K562 (cell line): Measurements from ENCODE around the gene A4GNT.

Source experiments
- JUN ChIP-seq, 2 experiments: sonication (generic) in 1 of 2; formaldehyde crosslinking in 1 of 2; IDR thresholded peaks; 2 replicates each; pipeline versions ENCODE4 v1.6.1 to v1.8.0; 2012 to 2022; ENCODE audit warnings: borderline replicate concordance in 2 of 2, mild to moderate bottlenecking in 2 of 2, improper control_type of control experiment in 1 of 2, low read depth in 1 of 2, low read length in 1 of 2, missing genetic modification reagents in 1 of 2
- NR4A1 ChIP-seq, 2 experiments: fragments of 250-450 bp in 1 of 2; fragments of 450-650 bp in 1 of 2; sonication (Bioruptor Pico) in 1 of 2; IDR thresholded peaks; 2 replicates each; pipeline versions ENCODE4 v1.4.0 to v1.6.1; 2016 to 2020; ENCODE audit warnings: mild to moderate bottlenecking in 2 of 2, missing compliant biosample characterization in 1 of 2, missing genetic modification characterization in 1 of 2, moderate library complexity in 1 of 2
- NRF1 ChIP-seq, 2 experiments: fragments of 450-650 bp; IDR thresholded peaks in 1 of 2; conservative IDR thresholded peaks in 1 of 2; 2 replicates each; pipeline ENCODE4 v1.6.1; 2014; ENCODE audit warnings: mild to moderate bottlenecking in 2 of 2
- POLR2A ChIP-seq: fragments of 450-650 bp; conservative IDR thresholded peaks from 2 replicates; pipeline ENCODE4 v1.6.1; 2016
- POLR2AphosphoS2 ChIP-seq: IDR thresholded peaks from 2 replicates; pipeline ENCODE4 v1.6.1; 2012; ENCODE audit warnings: low read length, improper control_type of control experiment
- POLR2AphosphoS5 ChIP-seq: IDR thresholded peaks from 2 replicates; pipeline ENCODE4 v1.6.1; 2011; ENCODE audit warnings: mild to moderate bottlenecking, low read depth, low read length, moderate library complexity; ENCODE audit not compliant: control insufficient read depth, insufficient read depth
- RAD21 ChIP-seq, 2 experiments: fragments of 250-450 bp in 1 of 2; fragments of 450-650 bp in 1 of 2; sonication (Bioruptor Pico) in 1 of 2; formaldehyde crosslinking in 1 of 2; IDR thresholded peaks in 1 of 2; conservative IDR thresholded peaks in 1 of 2; 2 replicates each; pipeline versions ENCODE4 v1.4.0 to v1.8.0; 2020 to 2022; ENCODE audit warnings: mild to moderate bottlenecking in 2 of 2, moderate library complexity in 1 of 2
- SIN3A ChIP-seq, 2 experiments: fragments of 150-350 bp in 1 of 2; IDR thresholded peaks; 2 replicates each; pipeline ENCODE4 v1.6.1; 2011 to 2016; ENCODE audit warnings: borderline replicate concordance in 2 of 2, low read depth in 2 of 2, low read length in 2 of 2, mild to moderate bottlenecking in 2 of 2, moderate library complexity in 2 of 2; ENCODE audit not compliant: control insufficient read depth in 1 of 2
- SMC3 ChIP-seq: conservative IDR thresholded peaks from 2 replicates; pipeline ENCODE4 v1.6.1; 2011; ENCODE audit warnings: low read depth, low read length, improper control_type of control experiment; ENCODE audit not compliant: insufficient read depth
- TRIM28 ChIP-seq: fragments of 450-650 bp; IDR thresholded peaks from 2 replicates; pipeline ENCODE4 v1.6.1; 2017
- ZNF76 ChIP-seq: fragments of 250-450 bp; sonication (Bioruptor Pico); IDR thresholded peaks from 2 replicates; pipeline ENCODE4 v1.4.0; 2020; ENCODE audit warnings: mild to moderate bottlenecking, moderate library complexity, borderline replicate concordance
- TF ChIP-seq, protein P1 (sequence below), 3 experiments: IDR thresholded peaks in 2 of 3; conservative IDR thresholded peaks in 1 of 3; 2 replicates each; pipeline ENCODE4 v1.5.1; 2011 to 2012; ENCODE audit warnings: low read length in 3 of 3, mild to moderate bottlenecking in 3 of 3, control low read depth in 2 of 3, improper control_type of control experiment in 1 of 3, inconsistent platforms in 1 of 3, low read depth in 1 of 3, mixed read lengths in 1 of 3, moderate library complexity in 1 of 3; ENCODE audit not compliant: insufficient read depth in 2 of 3
- TF ChIP-seq, protein P2 (sequence below): fragments of 150-350 bp; conservative IDR thresholded peaks from 2 replicates; pipeline ENCODE4 v1.6.1; 2014; ENCODE audit warnings: low read length
- TF ChIP-seq, protein P3 (sequence below), 2 experiments: fragments of 450-650 bp; formaldehyde crosslinking in 1 of 2; IDR thresholded peaks; 2 replicates each; pipeline versions ENCODE4 v1.4.0 to v1.6.1; 2014 to 2020; ENCODE audit warnings: mild to moderate bottlenecking in 2 of 2, borderline replicate concordance in 1 of 2, low read depth in 1 of 2

DNA sequence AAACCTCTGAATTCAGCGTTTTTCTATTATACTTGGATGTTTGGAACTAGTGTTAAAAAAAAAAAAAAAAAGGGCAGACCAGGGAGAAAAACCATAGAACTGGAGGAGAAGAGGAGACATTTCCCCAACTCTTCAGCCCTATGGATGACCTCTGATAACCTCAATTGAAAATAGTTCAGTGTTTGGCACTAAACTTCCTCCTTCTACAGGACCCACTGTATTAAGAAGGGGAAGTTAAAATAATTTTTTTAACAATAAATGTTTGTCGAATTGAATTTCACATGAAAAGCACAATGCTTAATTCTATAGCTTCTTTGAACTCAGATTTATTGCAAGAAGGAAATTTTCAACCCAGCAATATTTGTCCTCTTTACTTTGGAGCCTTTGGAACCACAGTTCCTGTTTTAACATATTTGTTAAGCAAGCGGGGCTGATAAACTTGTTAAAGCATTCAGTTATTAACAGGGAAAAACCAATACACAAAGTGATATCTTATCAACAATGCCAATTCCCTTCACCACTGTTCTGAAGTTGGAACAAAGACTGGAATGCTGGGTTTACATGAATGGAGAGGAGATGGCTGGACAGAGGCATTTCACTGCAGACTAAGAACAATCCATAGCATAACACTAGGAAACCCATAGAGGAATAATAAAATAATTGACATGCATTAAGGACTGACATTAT is 3.1 kb upstream of the A4GNT start:
- no peak for TF ChIP-seq NRF1 (conservative IDR thresholded peaks at IDR 0.05 in 1 of 2, IDR thresholded peaks at IDR 0.05 in 1 of 2)
- no peak for TF ChIP-seq SMC3
- no peak for TF ChIP-seq JUN (IDR thresholded peaks at IDR 0.05; ENCODE audit: borderline replicate concordance, low read depth, low read length)
- no peak for TF ChIP-seq JUN (CRISPR knock-in tag; IDR thresholded peaks at IDR 0.05; ENCODE audit: borderline replicate concordance)
- TF ChIP-seq NR4A1 (CRISPR knock-in tag; IDR thresholded peaks at IDR 0.05), result no peak
- no peak for TF ChIP-seq NR4A1 (tag; IDR thresholded peaks at IDR 0.05)
- TF ChIP-seq POLR2AphosphoS2, result no peak
- TF ChIP-seq TRIM28, result no peak
- TF ChIP-seq, protein P1, sequence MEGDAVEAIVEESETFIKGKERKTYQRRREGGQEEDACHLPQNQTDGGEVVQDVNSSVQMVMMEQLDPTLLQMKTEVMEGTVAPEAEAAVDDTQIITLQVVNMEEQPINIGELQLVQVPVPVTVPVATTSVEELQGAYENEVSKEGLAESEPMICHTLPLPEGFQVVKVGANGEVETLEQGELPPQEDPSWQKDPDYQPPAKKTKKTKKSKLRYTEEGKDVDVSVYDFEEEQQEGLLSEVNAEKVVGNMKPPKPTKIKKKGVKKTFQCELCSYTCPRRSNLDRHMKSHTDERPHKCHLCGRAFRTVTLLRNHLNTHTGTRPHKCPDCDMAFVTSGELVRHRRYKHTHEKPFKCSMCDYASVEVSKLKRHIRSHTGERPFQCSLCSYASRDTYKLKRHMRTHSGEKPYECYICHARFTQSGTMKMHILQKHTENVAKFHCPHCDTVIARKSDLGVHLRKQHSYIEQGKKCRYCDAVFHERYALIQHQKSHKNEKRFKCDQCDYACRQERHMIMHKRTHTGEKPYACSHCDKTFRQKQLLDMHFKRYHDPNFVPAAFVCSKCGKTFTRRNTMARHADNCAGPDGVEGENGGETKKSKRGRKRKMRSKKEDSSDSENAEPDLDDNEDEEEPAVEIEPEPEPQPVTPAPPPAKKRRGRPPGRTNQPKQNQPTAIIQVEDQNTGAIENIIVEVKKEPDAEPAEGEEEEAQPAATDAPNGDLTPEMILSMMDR (IDR thresholded peaks at IDR 0.05 in 2 of 3, conservative IDR thresholded peaks at IDR 0.05 in 1 of 3; ENCODE audit: insufficient read depth in 2 of 3, low read depth in 1 of 3, low read length in 3 of 3), result no peak
- TF ChIP-seq POLR2AphosphoS5, result no peak
- TF ChIP-seq, protein P2, sequence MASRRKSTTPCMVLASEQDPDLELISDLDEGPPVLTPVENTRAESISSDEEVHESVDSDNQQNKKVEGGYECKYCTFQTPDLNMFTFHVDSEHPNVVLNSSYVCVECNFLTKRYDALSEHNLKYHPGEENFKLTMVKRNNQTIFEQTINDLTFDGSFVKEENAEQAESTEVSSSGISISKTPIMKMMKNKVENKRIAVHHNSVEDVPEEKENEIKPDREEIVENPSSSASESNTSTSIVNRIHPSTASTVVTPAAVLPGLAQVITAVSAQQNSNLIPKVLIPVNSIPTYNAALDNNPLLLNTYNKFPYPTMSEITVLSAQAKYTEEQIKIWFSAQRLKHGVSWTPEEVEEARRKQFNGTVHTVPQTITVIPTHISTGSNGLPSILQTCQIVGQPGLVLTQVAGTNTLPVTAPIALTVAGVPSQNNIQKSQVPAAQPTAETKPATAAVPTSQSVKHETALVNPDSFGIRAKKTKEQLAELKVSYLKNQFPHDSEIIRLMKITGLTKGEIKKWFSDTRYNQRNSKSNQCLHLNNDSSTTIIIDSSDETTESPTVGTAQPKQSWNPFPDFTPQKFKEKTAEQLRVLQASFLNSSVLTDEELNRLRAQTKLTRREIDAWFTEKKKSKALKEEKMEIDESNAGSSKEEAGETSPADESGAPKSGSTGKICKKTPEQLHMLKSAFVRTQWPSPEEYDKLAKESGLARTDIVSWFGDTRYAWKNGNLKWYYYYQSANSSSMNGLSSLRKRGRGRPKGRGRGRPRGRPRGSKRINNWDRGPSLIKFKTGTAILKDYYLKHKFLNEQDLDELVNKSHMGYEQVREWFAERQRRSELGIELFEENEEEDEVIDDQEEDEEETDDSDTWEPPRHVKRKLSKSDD, result no peak
- TF ChIP-seq RAD21 (CRISPR knock-in tag; conservative IDR thresholded peaks at IDR 0.05 in 1 of 2, IDR thresholded peaks at IDR 0.05 in 1 of 2), result no peak
- TF ChIP-seq ZNF76 (CRISPR knock-in tag), result no peak
- TF ChIP-seq, protein P3, sequence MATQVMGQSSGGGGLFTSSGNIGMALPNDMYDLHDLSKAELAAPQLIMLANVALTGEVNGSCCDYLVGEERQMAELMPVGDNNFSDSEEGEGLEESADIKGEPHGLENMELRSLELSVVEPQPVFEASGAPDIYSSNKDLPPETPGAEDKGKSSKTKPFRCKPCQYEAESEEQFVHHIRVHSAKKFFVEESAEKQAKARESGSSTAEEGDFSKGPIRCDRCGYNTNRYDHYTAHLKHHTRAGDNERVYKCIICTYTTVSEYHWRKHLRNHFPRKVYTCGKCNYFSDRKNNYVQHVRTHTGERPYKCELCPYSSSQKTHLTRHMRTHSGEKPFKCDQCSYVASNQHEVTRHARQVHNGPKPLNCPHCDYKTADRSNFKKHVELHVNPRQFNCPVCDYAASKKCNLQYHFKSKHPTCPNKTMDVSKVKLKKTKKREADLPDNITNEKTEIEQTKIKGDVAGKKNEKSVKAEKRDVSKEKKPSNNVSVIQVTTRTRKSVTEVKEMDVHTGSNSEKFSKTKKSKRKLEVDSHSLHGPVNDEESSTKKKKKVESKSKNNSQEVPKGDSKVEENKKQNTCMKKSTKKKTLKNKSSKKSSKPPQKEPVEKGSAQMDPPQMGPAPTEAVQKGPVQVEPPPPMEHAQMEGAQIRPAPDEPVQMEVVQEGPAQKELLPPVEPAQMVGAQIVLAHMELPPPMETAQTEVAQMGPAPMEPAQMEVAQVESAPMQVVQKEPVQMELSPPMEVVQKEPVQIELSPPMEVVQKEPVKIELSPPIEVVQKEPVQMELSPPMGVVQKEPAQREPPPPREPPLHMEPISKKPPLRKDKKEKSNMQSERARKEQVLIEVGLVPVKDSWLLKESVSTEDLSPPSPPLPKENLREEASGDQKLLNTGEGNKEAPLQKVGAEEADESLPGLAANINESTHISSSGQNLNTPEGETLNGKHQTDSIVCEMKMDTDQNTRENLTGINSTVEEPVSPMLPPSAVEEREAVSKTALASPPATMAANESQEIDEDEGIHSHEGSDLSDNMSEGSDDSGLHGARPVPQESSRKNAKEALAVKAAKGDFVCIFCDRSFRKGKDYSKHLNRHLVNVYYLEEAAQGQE (IDR thresholded peaks at IDR 0.05; ENCODE audit: borderline replicate concordance), result no peak
- TF ChIP-seq, protein P3 (CRISPR knock-in tag; IDR thresholded peaks at IDR 0.05; ENCODE audit: low read depth), result no peak
- no peak for TF ChIP-seq SIN3A (IDR thresholded peaks at IDR 0.05; ENCODE audit: borderline replicate concordance in 2 of 2, control insufficient read depth in 1 of 2, low read depth in 2 of 2, low read length in 2 of 2)
- TF ChIP-seq POLR2A, result no peak
